HEK293 (cell line): ENCODE data around the gene NISCH.

Experiments
- CTCF ChIA-PET: fragments of 350-600 bp; formaldehyde crosslinking; extraction: SDS; loops from one replicate; lab custom pipeline; 2021; ENCODE audit warnings: antibody characterized with exemption; lab: Yijun Ruan, JAX
- POLR2A ChIA-PET: fragments of 300-600 bp; formaldehyde crosslinking; extraction: SDS; loops from one replicate; lab custom pipeline; 2020; ENCODE audit warnings: antibody characterized with exemption, inconsistent platforms; lab: Yijun Ruan, JAX
- H3K27ac ChIP-seq: fragments of 200-500 bp; sonication (Bioruptor generic); 2 replicates; pipeline ENCODE4 v1.5.1; 2014; ENCODE audit warnings: low read depth, low read length, control low read depth, inconsistent platforms; ENCODE audit errors: extremely low read depth
- H3K36me3 ChIP-seq, 2 experiments: fragments of 200-500 bp in 1 of 2; sonication (Bioruptor generic) in 1 of 2; 1 replicate in 1 of 2; 2 replicates in 1 of 2; pipeline ENCODE4 v1.5.1; 2014 to 2017; ENCODE audit warnings: inconsistent platforms in 2 of 2, low read length in 2 of 2; ENCODE audit not compliant: control insufficient read depth in 2 of 2, insufficient read depth in 1 of 2
- H3K4me1 ChIP-seq: fragments of 200-500 bp; sonication (Bioruptor generic); 2 replicates; pipeline ENCODE4 v1.5.1; 2014; ENCODE audit warnings: mild to moderate bottlenecking, low read length, inconsistent platforms; ENCODE audit not compliant: control insufficient read depth, insufficient read depth
- H3K4me3 ChIP-seq: 2 replicates; pipeline ENCODE4 v1.5.1; 2011; ENCODE audit warnings: low read depth, mild to moderate bottlenecking, control low read depth, low read length, moderate library complexity
- H3K9me3 ChIP-seq: fragments of 200-500 bp; sonication (Bioruptor generic); 2 replicates; pipeline ENCODE4 v1.5.1; 2014; ENCODE audit warnings: low read depth, low read length, inconsistent platforms; ENCODE audit not compliant: control insufficient read depth, insufficient read depth
- GLIS1 ChIP-seq: fragments of 450-650 bp; formaldehyde crosslinking; IDR thresholded peaks from 2 replicates; pipeline ENCODE4 v1.5.1; 2016; ENCODE audit warnings: missing biosample characterization, missing genetic modification characterization
- OSR2 ChIP-seq: fragments of 450-650 bp; formaldehyde crosslinking; IDR thresholded peaks from 2 replicates; pipeline ENCODE4 v1.5.1; 2016; ENCODE audit warnings: missing biosample characterization, missing genetic modification characterization
- TCF7L2 ChIP-seq: IDR thresholded peaks from 2 replicates; pipeline ENCODE4 v1.6.1; 2011; ENCODE audit warnings: low read depth, mild to moderate bottlenecking, inconsistent platforms, low read length, moderate library complexity, borderline replicate concordance
- YY1 ChIP-seq: fragments of 450-650 bp; formaldehyde crosslinking; IDR thresholded peaks from 2 replicates; pipeline ENCODE4 v1.5.1; 2018; ENCODE audit warnings: missing biosample characterization, missing genetic modification characterization
- ZBTB17 ChIP-seq: fragments of 450-650 bp; formaldehyde crosslinking; IDR thresholded peaks from 2 replicates; pipeline ENCODE4 v1.5.1; 2016; ENCODE audit warnings: missing biosample characterization, missing genetic modification characterization
- ZBTB8A ChIP-seq: fragments of 450-650 bp; formaldehyde crosslinking; IDR thresholded peaks from 2 replicates; pipeline ENCODE4 v1.5.1; 2016; ENCODE audit warnings: missing biosample characterization, missing genetic modification characterization
- ZFP37 ChIP-seq: fragments of 450-650 bp; formaldehyde crosslinking; IDR thresholded peaks from 2 replicates; pipeline ENCODE4 v1.5.1; 2016; ENCODE audit warnings: missing biosample characterization, missing genetic modification characterization
- ZNF174 ChIP-seq: fragments of 450-650 bp; formaldehyde crosslinking; IDR thresholded peaks from 2 replicates; pipeline ENCODE4 v1.5.0; 2017; ENCODE audit warnings: missing biosample characterization, mild to moderate bottlenecking, missing genetic modification characterization
- ZNF184 ChIP-seq: fragments of 450-650 bp; IDR thresholded peaks from 2 replicates; pipeline ENCODE4 v1.5.1; 2018; ENCODE audit warnings: missing biosample characterization, mild to moderate bottlenecking, missing genetic modification characterization
- ZNF211 ChIP-seq: fragments of 450-650 bp; formaldehyde crosslinking; IDR thresholded peaks from 2 replicates; pipeline ENCODE4 v1.5.1; 2016; ENCODE audit warnings: low read depth, missing biosample characterization, missing genetic modification characterization
- ZNF23 ChIP-seq: fragments of 450-650 bp; formaldehyde crosslinking; IDR thresholded peaks from 2 replicates; pipeline ENCODE4 v1.5.1; 2016; ENCODE audit warnings: missing biosample characterization, missing genetic modification characterization, borderline replicate concordance
- ZNF391 ChIP-seq: fragments of 450-650 bp; formaldehyde crosslinking; IDR thresholded peaks from 2 replicates; pipeline ENCODE4 v1.5.1; 2016; ENCODE audit warnings: low read depth, missing biosample characterization, missing genetic modification characterization, borderline replicate concordance
- ZNF530 ChIP-seq: fragments of 450-650 bp; formaldehyde crosslinking; IDR thresholded peaks from 2 replicates; pipeline ENCODE4 v1.5.1; 2016; ENCODE audit warnings: low read depth, missing biosample characterization, missing genetic modification characterization
- ZNF558 ChIP-seq: fragments of 450-650 bp; formaldehyde crosslinking; IDR thresholded peaks from 2 replicates; pipeline ENCODE4 v1.5.1; 2016; ENCODE audit warnings: missing biosample characterization, missing genetic modification characterization
- ZNF571 ChIP-seq: fragments of 450-650 bp; formaldehyde crosslinking; IDR thresholded peaks from 2 replicates; pipeline ENCODE4 v1.5.0; 2017; ENCODE audit warnings: missing biosample characterization, missing genetic modification characterization
- ZNF624 ChIP-seq: fragments of 450-650 bp; formaldehyde crosslinking; IDR thresholded peaks from 2 replicates; pipeline ENCODE4 v1.5.1; 2017; ENCODE audit warnings: missing biosample characterization, missing genetic modification characterization
- ZNF707 ChIP-seq: fragments of 450-650 bp; formaldehyde crosslinking; IDR thresholded peaks from 2 replicates; pipeline ENCODE4 v1.5.1; 2016; ENCODE audit warnings: missing biosample characterization, missing genetic modification characterization
- ZSCAN30 ChIP-seq: fragments of 450-650 bp; IDR thresholded peaks from 2 replicates; pipeline ENCODE4 v1.5.1; 2018; ENCODE audit warnings: missing biosample characterization, mild to moderate bottlenecking, missing genetic modification characterization, moderate library complexity
- TF ChIP-seq, protein P1 (sequence below): fragments of 450-650 bp; formaldehyde crosslinking; IDR thresholded peaks from 2 replicates; pipeline ENCODE4 v1.5.1; 2016; ENCODE audit warnings: missing biosample characterization, missing genetic modification characterization, borderline replicate concordance
- TF ChIP-seq, protein P2 (sequence below): fragments of 450-650 bp; formaldehyde crosslinking; IDR thresholded peaks from 2 replicates; pipeline ENCODE4 v1.5.1; 2017; ENCODE audit warnings: missing biosample characterization, missing genetic modification characterization
- TF ChIP-seq, protein P3 (sequence below): fragments of 450-650 bp; formaldehyde crosslinking; IDR thresholded peaks from 2 replicates; pipeline ENCODE4 v1.5.1; 2016; ENCODE audit warnings: missing biosample characterization, missing genetic modification characterization
- TF ChIP-seq, protein P4 (sequence below): fragments of 450-650 bp; formaldehyde crosslinking; IDR thresholded peaks from 2 replicates; pipeline ENCODE4 v1.5.1; 2016; ENCODE audit warnings: missing biosample characterization, missing genetic modification characterization
- TF ChIP-seq, protein P5 (sequence below): fragments of 450-650 bp; formaldehyde crosslinking; IDR thresholded peaks from 2 replicates; pipeline ENCODE4; 2016; ENCODE audit warnings: missing biosample characterization, missing genetic modification characterization
- TF ChIP-seq, protein P6 (sequence below): fragments of 450-650 bp; formaldehyde crosslinking; IDR thresholded peaks from 2 replicates; pipeline ENCODE4 v1.5.1; 2016; ENCODE audit warnings: missing biosample characterization, missing genetic modification characterization

NISCH gene

DNA sequence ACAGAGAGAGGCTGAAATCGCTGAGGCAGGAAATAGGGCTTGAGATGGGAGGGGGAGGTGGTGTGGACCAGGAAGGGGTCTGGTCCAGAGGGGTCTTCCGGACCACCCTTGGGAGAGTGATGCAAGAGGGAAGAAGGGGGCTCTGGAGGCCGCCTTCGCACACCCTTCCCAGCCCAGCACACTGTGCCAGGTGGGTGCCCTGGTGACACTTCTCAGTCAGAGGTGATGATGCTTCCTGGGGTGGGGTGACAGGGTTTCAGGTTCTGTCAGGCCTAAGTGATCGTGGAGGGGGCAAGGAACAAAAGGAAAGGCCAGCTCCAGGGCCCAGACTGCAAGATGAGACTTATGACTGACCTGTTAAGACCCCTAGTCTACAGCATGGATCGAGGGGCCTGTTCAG is 23.2 kb upstream of the NISCH start:
- Histone ChIP-seq H3K4me1 (no peaks in the 10 kb centered on the region), H3K36me3 (no peaks in the 10 kb centered on the region), H3K27ac (no peak overlapping the region), H3K4me3 (no peak overlapping the region), H3K9me3 (no peaks in the 10 kb centered on the region)
- TF ChIP-seq, protein P1, sequence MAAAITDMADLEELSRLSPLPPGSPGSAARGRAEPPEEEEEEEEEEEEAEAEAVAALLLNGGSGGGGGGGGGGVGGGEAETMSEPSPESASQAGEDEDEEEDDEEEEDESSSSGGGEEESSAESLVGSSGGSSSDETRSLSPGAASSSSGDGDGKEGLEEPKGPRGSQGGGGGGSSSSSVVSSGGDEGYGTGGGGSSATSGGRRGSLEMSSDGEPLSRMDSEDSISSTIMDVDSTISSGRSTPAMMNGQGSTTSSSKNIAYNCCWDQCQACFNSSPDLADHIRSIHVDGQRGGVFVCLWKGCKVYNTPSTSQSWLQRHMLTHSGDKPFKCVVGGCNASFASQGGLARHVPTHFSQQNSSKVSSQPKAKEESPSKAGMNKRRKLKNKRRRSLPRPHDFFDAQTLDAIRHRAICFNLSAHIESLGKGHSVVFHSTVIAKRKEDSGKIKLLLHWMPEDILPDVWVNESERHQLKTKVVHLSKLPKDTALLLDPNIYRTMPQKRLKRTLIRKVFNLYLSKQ (tag by site-specific recombination), result no peak
- TF ChIP-seq GLIS1 (tag by site-specific recombination) (no peak), TCF7L2 (no peak), OSR2 (tag by site-specific recombination) (no peak), ZNF211 (tag by site-specific recombination) (no peak), ZNF530 (no peak), ZNF624 (tag by site-specific recombination) (no peak), ZNF707 (tag by site-specific recombination) (no peak), ZBTB17 (tag by site-specific recombination) (no peak), ZNF184 (tag by site-specific recombination) (no peak), ZNF391 (tag by site-specific recombination) (no peak), ZBTB8A (no peak), YY1 (tag by site-specific recombination) (no peak)
- TF ChIP-seq, protein P2, sequence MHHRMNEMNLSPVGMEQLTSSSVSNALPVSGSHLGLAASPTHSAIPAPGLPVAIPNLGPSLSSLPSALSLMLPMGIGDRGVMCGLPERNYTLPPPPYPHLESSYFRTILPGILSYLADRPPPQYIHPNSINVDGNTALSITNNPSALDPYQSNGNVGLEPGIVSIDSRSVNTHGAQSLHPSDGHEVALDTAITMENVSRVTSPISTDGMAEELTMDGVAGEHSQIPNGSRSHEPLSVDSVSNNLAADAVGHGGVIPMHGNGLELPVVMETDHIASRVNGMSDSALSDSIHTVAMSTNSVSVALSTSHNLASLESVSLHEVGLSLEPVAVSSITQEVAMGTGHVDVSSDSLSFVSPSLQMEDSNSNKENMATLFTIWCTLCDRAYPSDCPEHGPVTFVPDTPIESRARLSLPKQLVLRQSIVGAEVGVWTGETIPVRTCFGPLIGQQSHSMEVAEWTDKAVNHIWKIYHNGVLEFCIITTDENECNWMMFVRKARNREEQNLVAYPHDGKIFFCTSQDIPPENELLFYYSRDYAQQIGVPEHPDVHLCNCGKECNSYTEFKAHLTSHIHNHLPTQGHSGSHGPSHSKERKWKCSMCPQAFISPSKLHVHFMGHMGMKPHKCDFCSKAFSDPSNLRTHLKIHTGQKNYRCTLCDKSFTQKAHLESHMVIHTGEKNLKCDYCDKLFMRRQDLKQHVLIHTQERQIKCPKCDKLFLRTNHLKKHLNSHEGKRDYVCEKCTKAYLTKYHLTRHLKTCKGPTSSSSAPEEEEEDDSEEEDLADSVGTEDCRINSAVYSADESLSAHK (tag by site-specific recombination), result no peak
- TF ChIP-seq, protein P3, sequence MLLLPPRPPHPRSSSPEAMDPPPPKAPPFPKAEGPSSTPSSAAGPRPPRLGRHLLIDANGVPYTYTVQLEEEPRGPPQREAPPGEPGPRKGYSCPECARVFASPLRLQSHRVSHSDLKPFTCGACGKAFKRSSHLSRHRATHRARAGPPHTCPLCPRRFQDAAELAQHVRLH, result no peak
- TF ChIP-seq, protein P4, sequence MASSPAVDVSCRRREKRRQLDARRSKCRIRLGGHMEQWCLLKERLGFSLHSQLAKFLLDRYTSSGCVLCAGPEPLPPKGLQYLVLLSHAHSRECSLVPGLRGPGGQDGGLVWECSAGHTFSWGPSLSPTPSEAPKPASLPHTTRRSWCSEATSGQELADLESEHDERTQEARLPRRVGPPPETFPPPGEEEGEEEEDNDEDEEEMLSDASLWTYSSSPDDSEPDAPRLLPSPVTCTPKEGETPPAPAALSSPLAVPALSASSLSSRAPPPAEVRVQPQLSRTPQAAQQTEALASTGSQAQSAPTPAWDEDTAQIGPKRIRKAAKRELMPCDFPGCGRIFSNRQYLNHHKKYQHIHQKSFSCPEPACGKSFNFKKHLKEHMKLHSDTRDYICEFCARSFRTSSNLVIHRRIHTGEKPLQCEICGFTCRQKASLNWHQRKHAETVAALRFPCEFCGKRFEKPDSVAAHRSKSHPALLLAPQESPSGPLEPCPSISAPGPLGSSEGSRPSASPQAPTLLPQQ, result no peak
- CTCF ChIA-PET, result interaction anchor here (0.9 to 7.4 kb wide), 2 partner anchors 15 to 19 kb away, joined by 3 to 59 read pairs; partner anchors contain the start of gene SEMA3G
- POLR2A ChIA-PET, result no interaction called here

DNA sequence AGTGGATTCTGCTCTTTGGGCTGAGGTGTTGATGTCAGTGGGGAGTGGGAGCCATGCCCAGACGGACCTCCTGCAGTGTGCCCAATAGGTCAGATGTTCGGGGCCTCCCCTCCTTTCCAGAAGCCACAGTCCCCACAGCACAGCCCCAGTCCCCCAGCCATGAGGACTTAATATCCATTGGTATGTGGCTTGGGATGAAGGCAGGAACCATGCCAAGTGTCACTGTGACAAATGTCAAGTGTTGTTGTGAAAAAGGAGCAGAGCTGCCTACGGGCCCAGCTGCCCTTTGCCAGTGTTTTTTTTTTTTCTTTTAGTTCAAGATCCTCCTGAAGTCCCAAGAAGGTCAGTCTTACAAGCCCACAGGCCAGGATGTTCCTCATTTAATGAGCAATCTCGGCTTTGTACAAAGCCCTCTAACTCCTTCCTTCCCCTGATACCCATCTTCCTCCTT is 22.7 kb upstream of the NISCH start:
- Histone ChIP-seq H3K27ac (no peak overlapping the region), H3K36me3 (no peaks in the 10 kb centered on the region), H3K4me1 (no peaks in the 10 kb centered on the region), H3K4me3 (no peak overlapping the region), H3K9me3 (no peaks in the 10 kb centered on the region)
- ChIA-PET CTCF (interaction anchor here (0.9 to 7.4 kb wide), 3 partner anchors 14 to 20 kb away, joined by 3 to 59 read pairs (median 5); partner anchors contain the start of gene SEMA3G), POLR2A (no interaction called here)
- TF ChIP-seq, protein P5, sequence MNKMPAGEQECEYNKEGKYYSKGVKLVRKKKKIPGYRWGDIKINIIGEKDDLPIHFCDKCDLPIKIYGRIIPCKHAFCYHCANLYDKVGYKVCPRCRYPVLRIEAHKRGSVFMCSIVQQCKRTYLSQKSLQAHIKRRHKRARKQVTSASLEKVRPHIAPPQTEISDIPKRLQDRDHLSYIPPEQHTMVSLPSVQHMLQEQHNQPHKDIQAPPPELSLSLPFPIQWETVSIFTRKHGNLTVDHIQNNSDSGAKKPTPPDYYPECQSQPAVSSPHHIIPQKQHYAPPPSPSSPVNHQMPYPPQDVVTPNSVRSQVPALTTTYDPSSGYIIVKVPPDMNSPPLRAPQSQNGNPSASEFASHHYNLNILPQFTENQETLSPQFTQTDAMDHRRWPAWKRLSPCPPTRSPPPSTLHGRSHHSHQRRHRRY, result no peak
- TF ChIP-seq ZNF23 (tag by site-specific recombination), result no peak
- TF ChIP-seq ZNF571, result no peak
- no peak for TF ChIP-seq ZNF624 (tag by site-specific recombination)
- TF ChIP-seq, protein P6, sequence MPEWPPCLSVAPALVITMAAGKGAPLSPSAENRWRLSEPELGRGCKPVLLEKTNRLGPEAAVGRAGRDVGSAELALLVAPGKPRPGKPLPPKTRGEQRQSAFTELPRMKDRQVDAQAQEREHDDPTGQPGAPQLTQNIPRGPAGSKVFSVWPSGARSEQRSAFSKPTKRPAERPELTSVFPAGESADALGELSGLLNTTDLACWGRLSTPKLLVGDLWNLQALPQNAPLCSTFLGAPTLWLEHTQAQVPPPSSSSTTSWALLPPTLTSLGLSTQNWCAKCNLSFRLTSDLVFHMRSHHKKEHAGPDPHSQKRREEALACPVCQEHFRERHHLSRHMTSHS (tag by site-specific recombination), result no peak
- no peak for TF ChIP-seq ZFP37
- TF ChIP-seq ZNF558 (tag by site-specific recombination), result no peak
- TF ChIP-seq ZNF174 (tag by site-specific recombination), result no peak
- no peak for TF ChIP-seq ZSCAN30 (tag by site-specific recombination)
